ENCODE data around the gene TMEM87B.

GRCh38 chr2:112046231-112046630 is 8.8 kb upstream of the TMEM87B start:
- TF ChIP-seq CTCF (IDR thresholded peaks at IDR 0.05) (no peak), EP300 (IDR thresholded peaks at IDR 0.05) (no peak), POLR2A (IDR thresholded peaks at IDR 0.05) (no peak)

Measured in suprapubic skin (tissue), 3 donors.